BJ (cell line): ENCODE measurements around the gene ACRBP. TPM values are rescaled to one million over a fixed set of nuclear protein-coding genes. Genes with fewer than 3 reads are reported as not detected.

ENCODE experiments used
- CTCF ChIA-PET: fragments of 350-600 bp; formaldehyde crosslinking; extraction: SDS; loops from one replicate; lab custom pipeline; 2021; ENCODE audit warnings: antibody characterized with exemption, inconsistent platforms; lab: Yijun Ruan, JAX
- POLR2A ChIA-PET: fragments of 300-600 bp; sonication (Branson Sonifier 250); formaldehyde crosslinking; extraction: SDS; loops from one replicate; lab custom pipeline; 2021; ENCODE audit warnings: antibody characterized with exemption; lab: Charles Lee
- DNase-seq: peaks from one replicate; pipeline ENCODE4 v3.0.0-alpha.2; 2011; ENCODE audit warnings: low read depth
- H3K27me3 ChIP-seq: 2 replicates; pipeline ENCODE4 v1.6.0; 2011; ENCODE audit warnings: low read length; ENCODE audit not compliant: control insufficient read depth, insufficient read depth
- H3K36me3 ChIP-seq: 2 replicates; pipeline ENCODE4 v1.5.1; 2011; ENCODE audit warnings: low read length; ENCODE audit not compliant: control insufficient read depth, insufficient read depth
- H3K4me3 ChIP-seq: 2 replicates; pipeline ENCODE4 v1.5.1; 2011; ENCODE audit warnings: low read depth, mild to moderate bottlenecking, control low read depth, low read length
- polyA plus RNA-seq: library from polyadenylated mRNA; depleted of rRNA; stranded (reverse); fragments of >200 nt; gene quantifications from 2 replicates; pipeline ENCODE4 v1.2.3, GENCODE V29; 2011
- TF ChIP-seq, protein P1 (sequence below): IDR thresholded peaks from 2 replicates; pipeline ENCODE4 v1.5.1; 2011; ENCODE audit warnings: low read depth, mild to moderate bottlenecking, control low read depth, inconsistent platforms, low read length, moderate library complexity; ENCODE audit not compliant: insufficient read depth

Gene ACRBP
- polyA plus RNA-seq, 1 experiment = 0.40 TPM

DNA sequence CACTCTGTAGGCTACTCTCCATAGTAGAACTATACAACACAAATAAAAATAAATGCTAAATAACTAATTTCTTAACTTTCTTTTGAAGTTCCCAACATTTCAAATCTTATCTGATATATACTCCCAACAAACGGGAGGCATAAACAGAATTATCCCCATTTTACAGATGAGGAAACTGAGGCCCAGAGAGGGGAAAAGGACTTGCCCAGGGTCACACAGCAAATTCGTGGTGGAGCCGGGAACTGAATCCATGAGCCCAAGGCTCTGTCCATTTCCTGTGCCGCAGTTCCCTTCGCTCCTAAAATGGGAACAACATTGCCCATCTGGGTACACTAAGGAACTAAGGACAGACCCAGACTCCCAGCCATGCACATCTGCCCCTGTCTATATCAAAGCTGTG, 29.7 kb upstream of the ACRBP start:
- CTCF ChIA-PET = interaction anchor here (0.8 to 1.2 kb wide), 2 partner anchors 9 to 56 kb away, joined by 3 read pairs; no protein-coding TSS in a partner anchor
- Histone ChIP-seq H3K36me3 (peaks cover 38% of the 10 kb centered on the region), H3K27me3 (no peaks in the 10 kb centered on the region), H3K4me3 (no peak overlapping the region)
- TF ChIP-seq, protein P1, sequence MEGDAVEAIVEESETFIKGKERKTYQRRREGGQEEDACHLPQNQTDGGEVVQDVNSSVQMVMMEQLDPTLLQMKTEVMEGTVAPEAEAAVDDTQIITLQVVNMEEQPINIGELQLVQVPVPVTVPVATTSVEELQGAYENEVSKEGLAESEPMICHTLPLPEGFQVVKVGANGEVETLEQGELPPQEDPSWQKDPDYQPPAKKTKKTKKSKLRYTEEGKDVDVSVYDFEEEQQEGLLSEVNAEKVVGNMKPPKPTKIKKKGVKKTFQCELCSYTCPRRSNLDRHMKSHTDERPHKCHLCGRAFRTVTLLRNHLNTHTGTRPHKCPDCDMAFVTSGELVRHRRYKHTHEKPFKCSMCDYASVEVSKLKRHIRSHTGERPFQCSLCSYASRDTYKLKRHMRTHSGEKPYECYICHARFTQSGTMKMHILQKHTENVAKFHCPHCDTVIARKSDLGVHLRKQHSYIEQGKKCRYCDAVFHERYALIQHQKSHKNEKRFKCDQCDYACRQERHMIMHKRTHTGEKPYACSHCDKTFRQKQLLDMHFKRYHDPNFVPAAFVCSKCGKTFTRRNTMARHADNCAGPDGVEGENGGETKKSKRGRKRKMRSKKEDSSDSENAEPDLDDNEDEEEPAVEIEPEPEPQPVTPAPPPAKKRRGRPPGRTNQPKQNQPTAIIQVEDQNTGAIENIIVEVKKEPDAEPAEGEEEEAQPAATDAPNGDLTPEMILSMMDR = no peak
- POLR2A ChIA-PET = no interaction called here
- DNase-seq = no peak

DNA sequence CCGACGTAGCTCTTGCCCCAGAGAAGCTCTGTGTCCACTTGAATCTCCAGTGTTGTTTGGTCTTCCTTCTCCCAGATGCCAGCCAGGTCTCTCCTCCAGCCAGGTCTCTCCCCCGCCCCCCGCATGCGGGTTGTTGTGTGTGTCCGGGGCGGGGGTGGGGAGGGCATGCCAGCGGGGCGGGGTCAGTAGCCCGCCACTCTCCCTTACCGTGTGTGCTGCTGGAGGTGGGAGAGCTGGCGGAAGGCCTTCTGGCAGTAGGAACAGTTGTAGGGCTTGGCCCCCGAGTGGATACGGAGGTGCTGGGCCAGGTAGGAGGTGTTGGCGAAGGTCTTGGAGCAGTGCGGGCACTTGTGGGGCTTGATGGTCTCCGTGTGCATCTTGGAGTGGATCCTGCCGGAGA, 24.9 kb upstream of the ACRBP start:
- TF ChIP-seq, protein P1 = no peak
- Histone ChIP-seq H3K4me3 (no peak overlapping the region), H3K27me3 (no peaks in the 10 kb centered on the region), H3K36me3 (peaks cover 35% of the 10 kb centered on the region)
- DNase-seq = no peak
- POLR2A ChIA-PET = no interaction called here
- CTCF ChIA-PET = no interaction called here

DNA sequence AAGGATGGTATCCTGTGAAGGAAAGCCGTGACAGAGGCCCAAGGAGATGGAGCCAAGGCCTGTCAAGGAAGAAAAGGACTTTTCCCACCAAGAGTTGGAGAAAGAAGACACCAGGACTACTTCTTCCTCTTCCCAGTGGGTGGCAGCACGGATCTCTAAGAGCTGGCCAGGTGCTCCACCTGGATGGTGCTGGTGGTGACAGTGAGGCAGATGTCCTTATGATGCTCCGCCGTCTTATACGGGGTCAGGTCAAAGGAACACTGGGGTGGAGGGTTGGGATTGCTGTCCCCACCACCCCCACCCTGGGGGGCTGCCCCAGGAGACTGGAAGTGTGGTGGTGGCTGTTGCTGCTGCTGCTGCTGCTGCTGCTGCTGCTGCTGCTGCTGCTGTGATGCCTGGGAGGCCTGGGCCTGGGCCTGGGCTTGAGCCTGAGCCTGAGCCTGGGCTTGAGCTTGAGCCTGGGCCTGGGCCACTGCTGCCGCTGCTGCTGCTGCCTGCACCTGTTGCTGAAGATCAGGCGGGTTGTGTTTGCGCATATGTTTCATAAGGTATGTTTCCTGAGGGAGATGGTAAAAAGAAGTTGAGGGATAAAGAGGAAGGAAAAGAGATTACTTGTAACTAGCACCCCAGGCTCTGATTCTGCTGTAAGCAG, 20.5 kb upstream of the ACRBP start:
- ChIA-PET POLR2A (no interaction called here), CTCF (interaction anchor here (1.0 to 1.5 kb wide), 3 partner anchors 10 to 30 kb away, joined by 3 to 5 read pairs (median 4); no protein-coding TSS in a partner anchor)
- TF ChIP-seq, protein P1 = no peak
- DNase-seq = no peak
- Histone ChIP-seq H3K36me3 (peaks cover 27% of the 10 kb centered on the region), H3K4me3 (no peak overlapping the region), H3K27me3 (no peaks in the 10 kb centered on the region)

DNA sequence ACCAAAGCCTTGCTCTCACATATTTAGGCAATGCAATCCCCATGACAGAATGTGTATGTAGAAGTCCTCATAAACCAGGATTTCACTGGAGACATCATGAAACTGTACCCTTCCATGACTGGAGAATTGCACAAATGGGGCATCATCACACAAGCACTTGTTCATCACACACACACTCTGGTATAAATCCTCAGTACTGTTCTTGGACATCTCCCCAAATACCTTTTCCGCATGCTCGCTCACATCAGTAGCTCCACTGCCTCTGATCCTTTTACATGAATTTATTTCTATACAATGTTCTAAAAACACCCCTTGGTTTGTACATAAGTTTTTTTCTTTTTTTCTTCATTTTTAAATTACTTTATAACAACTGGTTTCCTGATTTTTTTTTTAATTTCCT, 19.0 kb upstream of the ACRBP start:
- TF ChIP-seq, protein P1 = no peak
- DNase-seq = no peak
- Histone ChIP-seq H3K36me3 (peaks cover 22% of the 10 kb centered on the region), H3K4me3 (no peak overlapping the region), H3K27me3 (no peaks in the 10 kb centered on the region)
- ChIA-PET CTCF (interaction anchor here (1.4 to 1.6 kb wide), 2 partner anchors 8 to 112 kb away, joined by 3 to 5 read pairs; no protein-coding TSS in a partner anchor), POLR2A (no interaction called here)

DNA sequence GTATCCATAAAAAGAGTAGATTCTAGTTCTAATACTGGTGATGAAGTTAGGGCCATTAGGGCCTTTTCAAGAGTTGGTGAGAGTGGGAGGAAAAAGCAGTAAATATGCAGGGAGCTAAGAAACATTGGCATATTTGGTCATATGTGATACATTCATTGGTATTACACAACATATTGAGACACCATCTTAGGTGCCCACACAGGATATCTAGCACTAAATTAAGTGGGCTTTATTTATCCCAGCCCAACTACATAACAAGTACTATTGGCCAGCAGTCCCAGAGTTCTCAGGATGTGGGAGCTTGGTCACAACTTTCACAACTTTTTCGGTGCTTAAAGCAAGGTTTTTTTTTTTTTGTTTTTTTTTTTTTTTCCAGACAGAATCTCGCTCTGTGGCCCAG, 17.7 kb upstream of the ACRBP start:
- no peaks in the 10 kb centered on the region for H3K27me3 ChIP-seq
- ChIA-PET POLR2A (no interaction called here), CTCF (interaction anchor here (0.8 to 2.1 kb wide), 6 partner anchors 9 to 114 kb away, joined by 3 to 6 read pairs (median 4); no protein-coding TSS in a partner anchor)
- no peak for DNase-seq
- TF ChIP-seq, protein P1 = no peak
- peaks cover 12% of the 10 kb centered on the region for H3K36me3 ChIP-seq
- H3K4me3 ChIP-seq = no peak overlapping the region
